HG03175 (cell line): ENCODE results near the gene SLC7A10.
"Not testable (repeated sequence)": the region's sequence is repeated elsewhere in the genome, so short reads cannot be mapped to it uniquely, and the experiment has no call there.

Experiments
- ATAC-seq: cut with Tn5 transposase; IDR thresholded peaks from one replicate; pipeline ENCODE4 v1.9.1; 2021; ENCODE audit warnings: mild to moderate bottlenecking, moderate library complexity; ENCODE audit not compliant: unreplicated experiment

Gene SLC7A10

DNA sequence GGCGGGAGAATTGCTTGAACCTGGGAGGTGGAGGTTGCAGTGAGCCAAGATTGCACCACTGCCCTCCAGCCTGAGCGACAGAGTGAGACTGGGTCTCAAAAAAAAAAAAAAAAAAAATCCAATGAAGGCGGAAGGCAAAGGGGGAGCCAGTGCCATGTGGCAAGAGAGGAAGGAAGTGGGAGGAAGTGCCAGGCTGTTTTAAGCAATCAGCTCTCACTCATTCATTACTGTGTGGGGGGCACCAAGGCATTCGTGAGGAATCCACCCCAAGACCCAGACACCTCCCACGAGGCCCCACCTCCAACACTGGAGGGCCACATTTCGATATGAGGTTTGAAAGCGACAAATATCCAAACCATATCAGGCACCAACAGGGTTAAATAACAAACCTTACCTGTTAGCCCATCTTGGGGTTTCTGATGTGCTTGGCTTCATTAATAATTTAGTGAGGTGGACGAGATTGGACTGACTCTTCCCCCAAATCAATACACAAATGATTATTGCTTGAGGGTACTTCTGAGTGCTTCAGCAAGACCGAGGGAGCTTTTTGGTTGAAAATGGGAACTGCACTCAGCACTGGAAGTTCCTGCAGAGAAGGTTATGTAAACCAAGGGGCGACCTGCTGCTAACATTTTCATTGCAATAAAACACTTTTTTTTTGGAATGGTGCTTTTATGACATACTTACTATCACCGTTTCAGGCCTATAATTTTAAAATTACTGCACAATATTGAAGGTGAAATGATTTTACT, 39.0 kb downstream of the SLC7A10 start:
- ATAC-seq = no peak

DNA sequence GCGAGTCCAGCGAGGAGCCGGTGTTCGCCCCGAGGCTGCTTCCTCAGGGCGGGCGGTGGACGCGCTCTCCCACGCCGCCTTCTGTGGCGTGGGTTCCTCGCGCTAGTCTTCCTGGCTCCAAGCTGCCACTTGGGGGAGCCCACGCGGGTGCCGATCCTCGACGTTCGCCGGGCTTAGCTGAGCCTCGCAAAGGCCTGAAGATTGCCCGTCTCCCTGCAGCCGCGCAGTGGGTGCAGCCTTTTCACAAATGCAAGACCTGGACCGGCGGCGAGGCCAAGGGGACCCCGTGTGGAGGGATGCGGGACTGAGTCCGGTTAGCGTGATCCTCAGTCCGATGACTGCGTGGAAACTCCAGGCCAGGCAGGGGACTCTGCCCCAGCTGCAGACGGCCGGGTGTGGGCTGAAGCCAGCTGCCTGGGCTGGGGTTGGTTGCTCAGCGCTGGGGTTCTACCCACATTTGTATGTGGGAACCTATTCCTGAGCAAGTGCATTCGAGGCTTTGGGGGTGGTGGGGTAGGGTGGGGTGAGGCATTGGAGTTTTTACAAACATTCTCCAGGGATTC, 48.2 kb downstream of the SLC7A10 start:
- peak; percentile 21 for ATAC-seq

DNA sequence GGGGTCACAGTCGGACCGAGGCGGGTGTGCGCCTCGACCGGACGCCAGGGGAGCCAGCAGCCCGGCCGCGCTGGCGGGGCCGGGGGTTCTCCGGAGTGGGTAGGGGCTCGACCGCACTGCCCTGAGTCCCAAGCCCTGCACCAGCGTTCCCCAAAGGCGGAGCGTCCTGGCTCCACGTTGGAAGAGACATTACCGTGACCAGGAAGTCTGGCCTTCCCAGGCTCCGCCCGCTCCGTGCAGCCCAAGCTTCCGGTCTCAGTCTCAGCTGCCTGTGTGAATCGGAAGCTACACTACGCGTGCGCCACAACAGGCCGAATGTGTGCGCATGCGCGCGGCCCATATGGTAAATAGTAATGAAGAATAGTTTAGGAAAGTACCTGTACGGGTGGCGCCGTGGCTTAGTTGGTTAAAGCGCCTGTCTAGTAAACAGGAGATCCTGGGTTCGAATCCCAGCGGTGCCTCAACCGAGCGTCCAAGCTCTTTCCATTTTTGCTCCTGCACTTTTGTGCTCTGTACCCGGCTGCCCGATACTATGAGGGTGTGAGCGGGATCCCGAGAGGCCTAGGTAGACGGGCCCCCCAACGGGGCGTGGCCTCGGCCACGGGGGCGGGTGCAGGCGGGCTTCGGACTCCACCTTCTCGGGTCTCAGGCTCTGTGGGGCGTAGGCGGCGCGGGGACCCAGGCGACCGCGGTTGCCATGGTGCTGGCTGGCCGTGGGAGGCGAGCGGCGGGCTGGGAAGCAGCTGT, 48.8 kb downstream of the SLC7A10 start:
- peak; percentile 86 for ATAC-seq

DNA sequence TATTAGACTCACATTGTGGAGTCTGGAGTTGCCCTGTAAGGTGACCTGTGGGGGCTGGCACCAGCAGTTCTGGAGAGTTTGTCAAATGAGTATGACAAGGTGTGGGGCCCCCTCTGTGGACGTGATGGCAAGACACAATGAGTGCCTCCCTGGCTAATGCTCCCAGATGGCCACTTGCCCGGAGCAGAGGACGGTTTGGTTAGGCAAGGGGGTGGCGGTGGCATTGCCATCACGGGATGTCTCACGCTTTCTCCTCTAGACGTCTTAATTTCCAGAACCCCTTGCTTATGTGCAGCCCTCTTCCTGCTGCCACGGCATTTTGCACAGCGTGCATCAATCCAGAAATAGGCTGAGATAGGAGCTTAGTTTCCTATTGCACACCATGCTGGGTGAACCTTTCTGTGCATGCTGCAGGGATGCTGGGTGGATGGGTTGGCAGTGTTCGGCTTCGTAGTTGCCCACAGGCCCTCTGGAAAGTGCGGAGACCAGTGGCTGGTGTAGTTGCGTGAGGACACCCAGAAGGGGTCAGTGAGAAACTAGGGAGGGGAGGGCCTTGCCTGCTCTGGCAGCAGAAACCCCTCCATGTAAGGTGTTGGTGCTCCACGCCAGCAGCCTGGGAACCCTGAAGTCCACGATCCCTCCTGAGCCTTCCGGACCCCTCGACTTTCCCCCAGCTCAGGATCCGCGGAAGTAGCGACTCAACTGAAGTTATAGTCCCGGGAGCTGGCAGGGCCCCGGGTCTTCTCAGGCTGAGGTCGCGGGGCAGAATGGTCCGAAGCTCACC, 49.6 kb downstream of the SLC7A10 start:
- no peak for ATAC-seq

DNA sequence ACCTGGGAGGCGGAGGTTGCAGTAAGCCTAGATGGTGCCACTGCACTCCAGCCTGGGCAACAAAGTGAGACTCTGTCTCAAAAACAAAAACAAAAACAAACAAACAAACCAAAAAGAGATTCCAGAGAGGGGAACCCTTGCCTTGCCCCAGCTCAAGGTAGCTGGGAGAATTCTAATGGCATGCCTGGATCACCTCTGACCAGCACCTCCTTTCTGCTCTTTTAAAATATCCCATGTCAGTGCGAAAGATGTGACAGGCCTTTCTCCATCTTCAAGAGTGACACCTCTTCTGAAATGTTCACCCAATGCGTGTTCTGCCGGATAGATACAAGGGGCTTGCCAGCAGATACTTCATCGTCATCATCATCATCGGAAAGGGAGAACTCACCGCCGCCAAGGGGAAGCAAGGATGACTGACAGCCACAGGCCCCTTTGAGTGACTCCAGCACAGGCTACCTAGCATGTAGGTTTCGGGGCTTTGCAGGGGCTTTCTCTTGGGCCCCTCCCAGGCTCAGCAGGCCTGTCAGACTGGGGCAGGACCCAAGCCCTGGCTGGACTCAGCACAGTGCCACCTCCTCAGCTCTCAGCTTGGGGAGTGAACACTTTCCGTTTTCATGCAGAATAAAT, 50.4 kb downstream of the SLC7A10 start:
- ATAC-seq = no peak

DNA sequence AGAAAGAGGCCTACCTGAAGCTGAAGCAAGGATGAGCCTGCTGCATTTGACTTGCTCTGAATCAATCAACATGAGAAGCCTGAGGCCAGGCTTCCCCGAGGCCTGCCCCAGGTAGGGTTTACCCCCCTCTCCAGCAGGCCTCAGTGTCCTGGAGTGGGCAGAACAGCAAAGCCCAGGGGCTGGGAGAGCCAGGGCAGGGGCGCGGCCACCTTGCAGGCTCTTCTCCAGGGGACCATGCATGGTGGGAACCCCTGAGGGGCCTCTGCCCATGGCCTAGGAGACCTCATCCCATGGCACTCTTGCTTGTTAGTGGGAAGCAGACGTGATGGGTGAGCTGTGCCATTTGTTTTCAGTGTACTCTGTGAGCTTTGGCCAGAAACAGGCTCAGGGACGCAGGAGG, 51.5 kb downstream of the SLC7A10 start:
- ATAC-seq = no peak

DNA sequence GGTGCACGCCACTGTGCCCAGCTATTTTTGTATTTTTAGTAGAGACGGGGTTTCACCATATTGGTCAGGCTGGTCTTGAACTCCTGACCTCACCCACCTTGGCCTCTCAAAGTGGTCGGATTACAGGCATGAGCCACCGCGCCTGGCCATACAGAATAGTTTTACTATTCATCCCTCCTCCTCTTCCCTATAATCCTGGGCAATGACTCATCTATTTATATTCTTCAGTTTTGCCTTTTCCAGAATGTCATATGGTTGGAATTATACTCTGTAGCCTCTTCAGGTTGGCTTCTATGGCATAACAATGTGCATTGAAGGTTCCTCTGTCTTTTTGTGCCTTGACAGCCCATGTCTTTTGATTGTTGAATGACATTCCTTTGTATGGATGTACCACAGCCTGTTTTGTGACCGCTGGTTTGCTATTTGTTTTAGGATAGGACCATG, 53.7 kb downstream of the SLC7A10 start:
- ATAC-seq = no peak

DNA sequence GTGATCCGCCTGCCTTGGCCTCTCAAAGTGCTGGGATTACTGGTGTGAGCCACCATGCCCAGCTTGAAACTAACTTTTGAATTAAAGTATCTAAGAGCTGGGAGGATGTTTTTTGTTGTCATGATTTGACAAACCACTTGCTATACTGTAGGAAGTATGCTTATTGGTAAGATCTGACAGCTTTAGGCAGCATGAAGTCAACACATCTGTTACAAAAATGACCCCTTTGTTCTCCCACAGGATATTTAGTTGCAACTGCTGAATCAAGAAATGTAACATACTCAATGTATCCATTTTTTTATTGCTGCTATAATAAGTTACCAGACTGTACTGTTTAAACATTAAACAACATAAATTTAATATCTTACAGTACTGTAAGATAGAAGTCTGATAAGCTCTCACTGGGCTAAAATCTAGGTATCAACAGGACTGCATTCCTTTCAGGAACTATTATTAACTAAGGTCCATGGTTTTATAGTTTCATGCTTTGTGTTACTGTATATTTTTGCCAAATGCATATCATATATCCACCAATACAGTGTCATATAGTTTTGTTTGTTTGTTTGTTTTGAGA, 54.3 kb downstream of the SLC7A10 start:
- ATAC-seq = no peak

DNA sequence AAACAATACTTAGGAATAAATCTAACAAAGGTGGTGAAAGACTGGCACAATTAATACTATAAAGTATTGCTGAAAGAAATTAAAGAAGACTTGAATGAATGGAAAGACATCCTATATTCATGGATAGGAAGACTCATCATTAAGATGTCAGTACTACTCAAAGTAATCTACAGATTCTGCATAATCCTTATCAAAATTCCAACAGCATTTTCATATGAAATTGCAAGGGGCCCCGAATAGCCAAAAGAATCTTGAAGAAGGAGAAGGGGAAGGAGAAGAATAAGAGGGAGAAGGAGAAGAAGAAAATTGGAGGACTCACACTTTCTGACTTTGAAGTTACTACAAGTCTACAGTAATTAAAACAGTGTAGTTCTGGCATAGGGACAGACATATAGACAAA, 57.1 kb downstream of the SLC7A10 start:
- ATAC-seq = no peak

DNA sequence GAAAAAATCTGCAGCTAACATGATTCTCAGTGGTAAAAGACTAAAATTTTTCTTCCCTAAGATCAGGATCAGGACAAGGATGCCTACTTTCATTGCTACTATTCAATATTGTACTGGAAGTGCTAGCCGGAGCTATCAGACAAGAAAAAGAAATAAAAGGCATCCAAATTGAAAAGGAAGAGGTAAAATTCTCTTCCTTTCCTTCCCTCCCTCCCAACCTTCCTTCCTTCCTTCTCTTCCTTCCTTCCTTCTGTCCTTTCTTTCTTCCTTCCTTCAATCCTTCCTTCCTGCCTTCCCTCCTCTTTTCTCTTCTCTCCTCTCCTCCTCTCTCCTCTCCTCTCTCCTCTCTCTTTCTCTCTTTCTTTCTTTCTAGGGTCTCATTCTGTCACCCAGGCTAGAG, 58.2 kb downstream of the SLC7A10 start:
- ATAC-seq = no peak

DNA sequence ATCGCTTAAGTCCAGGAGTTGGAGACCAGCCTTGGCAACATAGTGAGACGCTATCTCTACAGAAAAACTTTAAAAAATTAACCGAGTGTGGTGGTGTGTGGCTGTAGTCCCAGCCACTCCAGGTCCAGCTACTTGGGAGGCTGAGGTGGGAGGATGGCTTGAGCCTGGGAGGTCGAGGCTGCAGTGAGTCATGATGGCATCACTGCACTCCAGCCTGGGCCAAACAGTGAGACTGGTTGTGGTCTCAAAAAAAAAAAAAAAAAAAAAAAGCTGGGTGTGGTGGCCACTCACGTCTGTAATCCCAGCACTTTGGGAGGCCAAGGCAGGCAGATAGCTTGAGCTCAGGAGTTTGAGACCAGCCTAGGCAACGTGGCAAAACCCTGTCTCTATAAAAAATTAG, 59.6 kb downstream of the SLC7A10 start:
- not testable (repeated sequence) for ATAC-seq

DNA sequence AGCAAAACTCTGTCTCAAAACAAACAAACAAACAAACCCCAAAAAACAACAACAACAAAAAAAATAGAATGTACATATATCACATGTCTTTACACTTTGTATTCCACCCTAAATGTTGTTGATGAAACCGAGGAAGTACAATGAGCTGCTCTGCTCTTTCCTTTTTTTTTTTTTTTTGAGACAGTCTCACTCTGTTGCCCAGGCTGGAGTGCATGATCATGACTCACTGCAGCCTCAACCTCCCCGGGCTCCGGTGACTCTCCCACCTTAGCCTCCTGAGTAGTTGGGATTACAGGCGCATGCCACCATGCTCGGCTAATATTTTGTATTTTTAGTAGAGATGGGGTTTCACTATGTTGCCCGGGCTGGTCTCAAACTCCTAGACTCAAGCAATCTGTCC, 62.2 kb downstream of the SLC7A10 start:
- ATAC-seq = no peak

DNA sequence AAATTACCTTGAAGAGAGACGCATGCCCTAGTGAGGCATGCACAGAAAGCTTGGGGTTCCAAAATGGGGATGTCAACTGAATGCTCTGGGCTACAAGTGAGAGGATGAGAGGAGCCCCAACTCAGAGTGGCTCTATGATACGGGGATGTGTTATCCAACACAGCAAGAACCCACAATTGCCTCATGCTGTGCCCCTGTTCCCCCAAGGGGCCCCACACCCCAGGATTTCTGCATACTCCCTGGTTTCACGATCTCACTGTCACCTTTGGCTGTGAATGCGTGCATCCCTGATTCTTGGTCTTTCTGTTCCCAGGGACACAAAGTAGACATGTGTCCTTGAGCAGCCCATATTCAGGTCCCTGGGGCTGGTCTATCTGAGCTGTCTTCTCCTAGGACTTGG, 64.4 kb downstream of the SLC7A10 start:
- ATAC-seq = no peak

DNA sequence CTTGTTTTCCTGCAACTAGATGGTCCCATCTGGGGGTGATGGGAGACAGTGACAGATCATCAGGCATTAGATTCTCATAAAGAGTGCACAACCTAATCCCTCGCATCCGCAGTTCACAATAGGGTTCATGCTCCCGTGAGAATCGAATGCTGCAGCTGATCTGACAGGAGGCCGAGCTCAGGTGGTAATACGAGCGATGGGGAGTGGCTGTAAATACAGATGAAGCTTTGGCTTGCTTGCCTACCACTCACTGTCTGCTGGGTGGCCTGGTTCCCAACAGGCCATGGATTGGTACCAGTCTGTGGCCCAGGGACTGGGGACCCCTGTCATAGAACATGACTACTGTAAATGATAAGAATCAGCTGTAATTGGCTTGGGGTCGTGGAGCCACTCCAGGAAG, 65.8 kb downstream of the SLC7A10 start:
- no peak for ATAC-seq

DNA sequence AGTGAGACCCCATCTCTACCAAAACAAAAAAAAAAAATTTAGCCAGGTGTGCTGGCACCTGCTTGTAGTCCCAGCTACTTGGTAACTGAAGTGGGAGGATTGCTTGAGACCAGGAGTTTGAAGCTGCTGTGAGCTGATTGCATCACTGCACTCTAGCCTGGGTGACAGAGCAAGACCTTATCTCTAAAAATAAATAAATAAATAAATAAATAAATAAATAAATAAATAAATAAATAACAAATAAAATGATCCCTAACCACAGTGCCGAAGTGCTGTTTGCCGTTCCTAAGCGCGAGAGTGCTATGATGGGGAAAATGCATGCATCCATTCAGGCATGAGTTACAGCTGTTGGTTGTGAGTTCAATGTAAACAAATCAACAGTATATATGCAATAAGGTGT, 66.5 kb downstream of the SLC7A10 start:
- ATAC-seq = no peak
